ENCODE measurements around the gene TMEM63A. TPM values are rescaled to one million over a fixed set of nuclear protein-coding genes. Genes with fewer than 3 reads are reported as not detected.
A peak's percentile ranks its signal among the peaks of the same experiment; 100 is the strongest.

The TMEM63A gene
- total RNA-seq, 3 donors from 2014 or later (not counting 1 experiment from before 2014, with no cell fraction given), result 101 to 166 (median 113) TPM

DNA sequence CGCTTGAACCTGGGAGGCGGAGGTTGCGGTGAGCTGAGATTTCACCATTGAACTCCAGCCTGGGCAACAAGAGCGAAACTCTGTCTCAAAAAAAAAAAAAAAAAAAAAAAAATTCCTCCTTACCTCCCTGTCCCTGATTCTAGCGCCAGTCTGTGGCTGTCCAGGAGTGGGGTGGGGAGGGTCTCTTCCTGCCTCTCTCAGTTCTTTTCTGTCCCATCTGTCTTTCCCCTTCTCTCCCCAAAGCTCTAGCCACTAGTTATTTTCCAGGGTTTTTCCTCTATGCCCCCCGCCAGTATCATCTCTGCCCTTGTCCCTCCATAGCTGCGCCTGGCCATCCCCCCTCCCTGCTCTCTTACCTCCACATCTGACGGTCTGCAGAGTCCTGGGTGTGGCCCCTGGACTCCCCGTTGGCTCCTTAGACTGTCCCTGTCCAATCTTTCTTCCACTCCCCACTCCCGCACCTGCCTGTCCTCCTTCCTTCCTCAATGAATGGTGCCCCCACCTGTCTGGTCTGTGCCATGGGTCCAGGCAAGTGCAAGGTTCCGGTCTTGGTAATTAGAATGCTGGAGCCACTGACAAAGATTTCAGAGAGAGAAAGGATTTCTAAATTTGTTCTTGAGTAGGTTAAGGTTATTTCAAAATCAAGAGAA is 1.6 kb upstream of the TMEM63A start:
- no peaks in the 10 kb centered on the region for H3K36me3 Mint-ChIP-seq
- intact Hi-C loops (cut with micrococcal nuclease), result no loop called here

DNA sequence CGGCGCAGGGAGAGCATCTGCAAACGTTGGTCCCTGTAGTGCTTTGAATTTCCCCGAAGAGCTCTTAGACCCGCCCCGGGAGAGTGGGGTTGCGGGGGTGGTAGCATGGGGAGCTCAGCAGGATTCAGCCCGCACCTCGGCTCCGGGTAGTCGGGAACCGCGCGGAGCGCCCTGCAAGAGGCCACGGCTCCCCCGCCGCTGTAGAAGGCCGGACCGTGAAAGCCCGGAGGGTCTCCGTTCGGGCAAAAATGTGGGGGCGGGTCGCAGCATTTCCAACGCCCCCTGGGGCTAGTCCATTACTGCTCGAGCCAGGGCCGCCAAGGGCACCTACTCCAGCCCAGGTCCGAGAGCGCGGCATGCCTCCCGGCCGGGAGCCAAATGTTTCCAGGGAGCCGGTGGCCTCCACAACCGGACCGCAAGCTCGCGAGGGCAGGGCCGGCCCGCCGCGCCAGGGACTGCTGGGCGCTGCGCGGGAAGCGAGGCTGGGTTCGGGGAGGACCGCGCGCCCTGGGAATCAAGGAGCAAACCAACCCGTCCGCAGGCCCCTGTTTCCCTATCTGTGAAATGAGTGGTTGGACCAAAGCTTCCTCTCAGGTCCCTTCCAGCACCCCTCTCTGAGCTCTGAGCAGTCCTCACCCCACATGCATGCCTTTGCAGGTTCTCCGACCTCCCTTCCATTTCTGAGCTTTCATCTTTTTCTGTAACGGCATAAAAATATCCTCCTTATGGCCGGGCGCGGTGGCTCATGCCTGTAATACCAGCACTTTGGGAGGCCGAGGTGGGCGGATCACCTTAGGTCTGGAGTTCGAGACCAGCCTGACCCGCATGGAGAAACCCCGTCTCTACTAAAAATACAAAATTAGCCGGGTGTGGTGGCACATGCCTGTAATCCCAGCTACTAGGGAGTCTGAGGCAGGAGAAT is 775 bp upstream of the TMEM63A start:
- no peaks in the 10 kb centered on the region for H3K9me3 Mint-ChIP-seq
- H3K4me3 Mint-ChIP-seq, result peak overlapping the region; percentile 91
- intact Hi-C loops (cut with micrococcal nuclease), result loop anchor here (1.0 kb wide), 1 partner anchor 14 kb away; no protein-coding TSS in a partner anchor
- H3K36me3 Mint-ChIP-seq, result no peaks in the 10 kb centered on the region
- H3K4me1 Mint-ChIP-seq, result peaks cover 34 to 49% of the 10 kb centered on the region in 2 donors
- Histone ChIP-seq H3K36me3 (ENCODE audit: control insufficient read depth, insufficient read depth, low read length) (no peaks in the 10 kb centered on the region), H3K27me3 (ENCODE audit: control insufficient read depth, insufficient read depth, low read length) (no peaks in the 10 kb centered on the region), H3K4me3 (ENCODE audit: low read length) (peak overlapping the region; percentile 99), H3K4me1 (ENCODE audit: control insufficient read depth, insufficient read depth, low read length) (peaks cover 52% of the 10 kb centered on the region), H3K9me3 (ENCODE audit: control insufficient read depth, insufficient read depth, low read length) (no peaks in the 10 kb centered on the region), H3K27ac (ENCODE audit: low read length) (peak overlapping the region; percentile 91)
- H3K27ac Mint-ChIP-seq, result peak overlapping the region; percentile 72 to 83
- ATAC-seq (peak; percentile 32 to 45 (median 37)), DNase-seq (peak in 1 of 2 donors; percentile 60)
- WGBS (ENCODE audit: insufficient coverage), result 6% methylated on average over 63 of the region's 63 CpGs
- peaks cover 5 to 10% of the 10 kb centered on the region in 2 donors for H3K27me3 Mint-ChIP-seq (ENCODE audit: low read depth in 2 of 2)
- TF ChIP-seq, protein P1, sequence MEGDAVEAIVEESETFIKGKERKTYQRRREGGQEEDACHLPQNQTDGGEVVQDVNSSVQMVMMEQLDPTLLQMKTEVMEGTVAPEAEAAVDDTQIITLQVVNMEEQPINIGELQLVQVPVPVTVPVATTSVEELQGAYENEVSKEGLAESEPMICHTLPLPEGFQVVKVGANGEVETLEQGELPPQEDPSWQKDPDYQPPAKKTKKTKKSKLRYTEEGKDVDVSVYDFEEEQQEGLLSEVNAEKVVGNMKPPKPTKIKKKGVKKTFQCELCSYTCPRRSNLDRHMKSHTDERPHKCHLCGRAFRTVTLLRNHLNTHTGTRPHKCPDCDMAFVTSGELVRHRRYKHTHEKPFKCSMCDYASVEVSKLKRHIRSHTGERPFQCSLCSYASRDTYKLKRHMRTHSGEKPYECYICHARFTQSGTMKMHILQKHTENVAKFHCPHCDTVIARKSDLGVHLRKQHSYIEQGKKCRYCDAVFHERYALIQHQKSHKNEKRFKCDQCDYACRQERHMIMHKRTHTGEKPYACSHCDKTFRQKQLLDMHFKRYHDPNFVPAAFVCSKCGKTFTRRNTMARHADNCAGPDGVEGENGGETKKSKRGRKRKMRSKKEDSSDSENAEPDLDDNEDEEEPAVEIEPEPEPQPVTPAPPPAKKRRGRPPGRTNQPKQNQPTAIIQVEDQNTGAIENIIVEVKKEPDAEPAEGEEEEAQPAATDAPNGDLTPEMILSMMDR (IDR thresholded peaks at IDR 0.05), result no peak

More for the DNA sequence above, 1.6 kb upstream of the TMEM63A start:
- DNase-seq (no peak), ATAC-seq (no peak)
- Histone ChIP-seq H3K27ac (ENCODE audit: low read length) (no peak overlapping the region), H3K27me3 (ENCODE audit: control insufficient read depth, insufficient read depth, low read length) (no peaks in the 10 kb centered on the region), H3K9me3 (ENCODE audit: control insufficient read depth, insufficient read depth, low read length) (no peaks in the 10 kb centered on the region), H3K4me1 (ENCODE audit: control insufficient read depth, insufficient read depth, low read length) (peaks cover 46% of the 10 kb centered on the region), H3K4me3 (ENCODE audit: low read length) (no peak overlapping the region), H3K36me3 (ENCODE audit: control insufficient read depth, insufficient read depth, low read length) (no peaks in the 10 kb centered on the region)
- Mint-ChIP-seq H3K9me3 (no peaks in the 10 kb centered on the region), H3K27me3 (ENCODE audit: low read depth in 2 of 2) (peaks cover 5 to 10% of the 10 kb centered on the region in 2 donors), H3K27ac (peak overlapping the region; percentile 72 to 83), H3K4me1 (peaks cover 27 to 42% of the 10 kb centered on the region in 2 donors), H3K4me3 (peak overlapping the region; percentile 91)
- 89% methylated on average over 9 of the region's 11 CpGs for WGBS (ENCODE audit: insufficient coverage)
- TF ChIP-seq, protein P1 (IDR thresholded peaks at IDR 0.05), result no peak

DNA sequence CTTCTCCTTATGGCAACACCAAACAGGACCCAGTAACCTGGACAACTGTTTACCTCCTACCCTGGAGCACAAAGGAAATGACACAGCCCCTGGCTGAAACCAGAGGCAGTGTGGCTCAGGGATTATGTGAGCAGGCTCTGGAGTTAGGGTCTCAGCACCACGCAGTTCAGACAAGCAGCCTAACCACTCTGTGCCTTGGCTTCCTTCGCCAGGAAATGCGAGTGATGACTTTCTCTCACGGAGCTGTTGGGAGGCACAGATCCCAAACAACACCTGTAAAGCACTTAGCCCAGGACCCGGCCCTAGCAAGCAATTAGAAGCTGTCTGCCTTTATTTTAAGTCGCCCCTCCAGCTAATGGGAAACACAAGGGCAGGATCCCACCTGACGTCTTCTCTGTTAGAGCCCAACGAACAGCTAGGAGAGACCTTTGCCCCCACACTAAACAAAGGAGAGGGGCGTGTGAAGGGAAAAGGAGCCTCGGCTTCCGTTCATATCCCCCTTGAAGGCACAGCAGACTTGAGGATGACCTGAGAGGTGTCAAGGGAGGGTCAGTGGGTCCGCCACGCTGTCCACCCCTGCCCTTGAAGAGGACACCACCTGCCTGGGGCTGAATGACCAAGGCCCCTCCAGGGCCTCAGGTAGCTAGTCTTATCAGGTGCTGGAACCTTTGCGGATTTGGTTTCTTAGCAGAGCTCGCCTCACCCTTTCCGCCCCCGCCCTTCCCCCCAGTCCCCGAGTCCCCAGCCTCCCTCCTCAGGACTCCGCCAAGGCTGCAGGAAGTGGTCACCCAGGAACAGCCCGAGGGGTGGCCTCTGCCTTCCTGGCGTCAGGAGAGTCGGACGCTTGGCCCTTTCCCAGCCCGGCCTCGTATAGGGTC is 860 bp downstream of the TMEM63A start:
- Mint-ChIP-seq H3K9me3 (no peaks in the 10 kb centered on the region), H3K4me1 (peaks cover 38 to 59% of the 10 kb centered on the region in 2 donors), H3K27ac (peak overlapping the region; percentile 72 to 83), H3K4me3 (peak overlapping the region; percentile 91), H3K36me3 (no peaks in the 10 kb centered on the region), H3K27me3 (ENCODE audit: low read depth in 2 of 2) (peaks cover 0 to 1% of the 10 kb centered on the region in 2 donors)
- intact Hi-C loops (cut with micrococcal nuclease), result loop anchor here (2.0 kb wide), 1 partner anchor 15 kb away; no protein-coding TSS in a partner anchor
- Histone ChIP-seq H3K27me3 (ENCODE audit: control insufficient read depth, insufficient read depth, low read length) (no peaks in the 10 kb centered on the region), H3K9me3 (ENCODE audit: control insufficient read depth, insufficient read depth, low read length) (no peaks in the 10 kb centered on the region), H3K27ac (ENCODE audit: low read length) (peak overlapping the region; percentile 91), H3K4me3 (ENCODE audit: low read length) (peak overlapping the region; percentile 99), H3K36me3 (ENCODE audit: control insufficient read depth, insufficient read depth, low read length) (peaks cover 13% of the 10 kb centered on the region), H3K4me1 (ENCODE audit: control insufficient read depth, insufficient read depth, low read length) (peaks cover 67% of the 10 kb centered on the region)
- ATAC-seq, result peak; percentile 6 to 35 (median 19)
- peak in 1 of 2 donors; percentile 67 for DNase-seq
- TF ChIP-seq, protein P1 (IDR thresholded peaks at IDR 0.05), result no peak
- 4% methylated on average over 24 of the region's 25 CpGs for WGBS (ENCODE audit: insufficient coverage)

Data from natural killer cell (primary cell).